ENCODE data around the gene VSTM5.

VSTM5 gene

DNA sequence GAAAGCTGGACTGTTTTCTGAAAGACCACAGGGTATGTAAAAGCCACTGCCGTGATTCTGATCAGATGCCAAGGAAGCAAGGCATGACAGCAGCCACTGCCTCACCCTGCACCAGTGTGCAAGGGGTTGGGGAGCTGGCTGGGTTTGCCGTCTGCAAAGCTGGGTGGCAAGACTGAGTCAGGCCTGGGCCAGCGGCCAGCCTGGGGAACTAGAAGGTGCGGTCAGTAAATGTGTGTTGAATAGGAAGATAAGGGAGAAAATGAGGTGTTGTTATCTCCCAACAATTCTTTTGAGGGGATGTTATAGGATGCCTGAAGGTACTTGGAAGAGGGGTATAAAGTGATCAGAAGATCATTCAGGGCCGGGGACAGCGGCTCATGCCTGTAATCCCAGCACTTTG, 8.0 kb downstream of the VSTM5 start:
- no peak for DNase-seq (ENCODE audit: low spot score)

GRCh38 chr11:93842034-93842433, 8.4 kb downstream of the VSTM5 start:
- no peak for DNase-seq (ENCODE audit: low spot score)

DNA sequence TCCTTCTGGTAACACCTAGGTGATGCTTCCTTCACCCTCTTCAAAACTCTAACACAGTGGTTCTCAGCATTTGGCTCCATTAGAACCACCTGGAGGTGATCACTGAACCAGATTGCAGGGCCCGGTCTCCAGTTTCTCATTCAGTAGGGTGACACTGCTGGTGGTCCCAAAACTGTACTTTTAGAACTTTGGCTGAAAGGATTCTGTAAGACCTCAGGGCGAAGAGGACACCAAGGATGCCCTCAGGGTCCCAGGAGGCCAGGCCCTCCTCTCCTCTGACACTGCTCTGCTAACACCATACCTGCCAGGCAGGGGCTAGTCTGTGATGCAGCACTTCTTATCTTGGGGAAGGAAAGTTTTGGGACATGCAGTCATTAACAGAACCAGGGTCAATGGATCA, 9.0 kb downstream of the VSTM5 start:
- no peak for DNase-seq (ENCODE audit: low spot score)

- DNase-seq (ENCODE audit: low spot score) = no peak
These were observed 9.4 kb downstream of the VSTM5 start for GRCh38 chr11:93840981-93841380.

DNA sequence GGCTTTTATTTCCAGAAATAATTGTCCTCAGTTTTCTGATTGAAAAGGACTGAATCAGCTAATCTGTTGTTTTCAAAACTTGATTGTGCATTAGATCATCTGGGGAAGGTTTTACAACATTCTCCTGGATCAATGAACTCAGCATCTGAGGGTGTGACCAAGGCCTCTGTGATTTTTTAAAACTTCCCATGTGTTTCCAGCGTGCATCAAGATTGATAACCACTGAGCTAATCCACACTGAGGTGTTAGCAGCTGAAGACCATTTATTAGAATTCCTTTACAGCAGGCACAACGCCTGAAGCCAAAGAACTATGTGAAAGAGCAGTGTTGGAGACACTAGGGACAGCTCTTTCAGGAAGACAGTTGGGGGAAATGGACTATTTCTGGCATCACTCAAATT, 10.2 kb downstream of the VSTM5 start:
- no peak for DNase-seq (ENCODE audit: low spot score)

DNA sequence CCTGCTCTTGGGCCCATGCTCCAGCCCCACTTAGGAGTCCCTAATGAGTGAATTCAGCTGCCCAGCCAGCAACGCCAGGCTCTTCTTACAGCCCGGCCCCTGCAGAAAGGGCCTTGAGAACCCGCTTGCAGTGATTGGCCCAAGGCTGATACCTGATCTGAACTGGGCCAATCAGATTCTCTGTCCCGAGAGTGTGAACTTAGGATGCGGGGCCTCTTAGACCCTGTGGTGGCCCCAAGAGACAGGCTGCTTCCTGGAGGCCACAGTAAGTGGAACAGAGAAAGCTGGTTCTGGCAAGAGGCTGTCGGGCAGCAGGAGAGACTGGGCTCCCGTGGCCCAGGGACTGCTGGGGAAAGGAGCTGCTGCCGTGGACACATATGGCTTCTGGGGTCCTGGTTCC, 11.5 kb downstream of the VSTM5 start:
- DNase-seq (ENCODE audit: low spot score) = no peak

DNA sequence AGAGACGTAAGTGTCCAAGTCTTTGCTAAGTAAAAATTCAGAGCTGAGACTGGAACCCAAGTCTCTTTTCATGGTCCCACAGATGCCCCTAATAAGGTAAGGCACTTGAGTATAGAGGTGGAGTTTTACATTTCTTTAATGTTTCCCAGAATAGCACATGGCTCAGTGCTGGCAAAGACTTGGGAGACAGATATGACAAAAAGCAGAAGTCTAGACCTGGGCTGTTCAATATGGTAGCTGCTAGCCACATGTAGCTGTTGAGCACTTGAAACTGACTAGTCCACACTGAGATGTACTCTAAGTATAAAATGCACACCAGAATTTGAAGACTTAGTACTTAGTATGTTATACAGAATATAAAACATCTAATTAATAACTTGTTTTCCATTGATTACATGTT, 17.6 kb downstream of the VSTM5 start:
- no peak for DNase-seq (ENCODE audit: low spot score)

GRCh38 chr11:93831343-93832127, 18.9 kb downstream of the VSTM5 start:
- DNase-seq (ENCODE audit: low spot score) = no peak

GRCh38 chr11:93829598-93829997, 20.8 kb downstream of the VSTM5 start:
- DNase-seq (ENCODE audit: low spot score) = no peak

DNA sequence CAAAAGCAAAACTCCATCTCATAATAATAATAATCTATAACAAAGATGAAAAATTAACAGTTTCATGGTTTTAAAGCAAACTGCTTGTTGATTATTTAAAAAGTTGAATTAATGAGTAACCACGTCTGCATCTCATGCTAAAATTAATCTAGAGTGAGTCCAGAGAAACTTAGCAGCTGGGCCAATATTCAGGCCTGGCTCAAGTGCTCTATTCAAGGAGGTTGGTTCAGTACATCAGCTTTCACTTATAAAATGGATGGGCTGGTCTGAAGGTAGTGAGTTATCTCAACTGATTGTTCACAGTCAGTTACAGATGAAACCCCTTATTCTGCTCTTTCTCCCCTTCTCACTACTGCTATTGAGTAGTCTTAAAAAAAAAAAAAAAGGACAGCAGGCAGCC, 23.1 kb downstream of the VSTM5 start:
- no peak for DNase-seq (ENCODE audit: low spot score)

- DNase-seq (ENCODE audit: low spot score) = no peak
These were observed 27.2 kb downstream of the VSTM5 start for GRCh38 chr11:93823210-93823609.

DNA sequence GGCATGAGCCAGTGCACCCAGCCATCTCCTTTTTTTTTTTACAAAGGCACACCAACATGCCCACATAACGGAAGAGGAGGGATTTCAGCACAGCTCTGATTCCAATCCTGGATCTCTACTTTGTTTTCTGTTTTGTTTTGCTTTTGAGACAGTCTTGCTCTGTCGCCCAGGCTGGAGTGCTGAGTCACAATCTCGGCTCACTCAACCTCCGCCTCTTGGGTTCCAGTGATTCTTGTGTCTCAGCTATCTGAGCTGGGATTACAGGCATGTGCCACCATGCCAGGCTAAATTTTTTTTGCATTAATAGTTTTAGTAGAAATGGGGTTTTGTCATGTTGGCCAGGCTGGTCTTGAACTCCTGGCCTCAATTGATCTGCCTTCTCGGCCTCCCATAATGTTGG, 28.1 kb downstream of the VSTM5 start:
- no peak for DNase-seq (ENCODE audit: low spot score)

DNA sequence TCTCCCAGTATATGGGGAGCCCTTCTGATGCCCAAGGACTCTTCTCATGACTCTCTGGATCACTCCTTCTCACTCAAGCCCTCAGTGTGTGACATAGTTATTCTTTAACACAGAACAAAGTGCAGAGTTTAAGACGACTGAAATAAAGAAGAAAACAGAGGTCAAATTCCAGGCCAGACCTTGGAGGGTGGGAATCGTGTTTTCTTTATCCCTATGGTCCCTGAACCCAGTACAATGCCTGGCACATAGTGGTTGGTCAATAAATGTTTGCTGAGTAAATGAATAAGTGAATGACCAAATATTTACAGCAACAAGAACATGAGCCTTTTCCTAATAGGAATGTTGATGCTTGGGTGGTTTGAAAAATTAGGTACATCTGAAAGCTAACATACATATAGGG, 28.8 kb downstream of the VSTM5 start:
- no peak for DNase-seq (ENCODE audit: low spot score)

- DNase-seq (ENCODE audit: low spot score) = no peak
These were observed 29.6 kb downstream of the VSTM5 start for GRCh38 chr11:93820847-93821246.

GRCh38 chr11:93819966-93820695, 30.3 kb downstream of the VSTM5 start:
- no peak for DNase-seq (ENCODE audit: low spot score)

GRCh38 chr11:93817426-93818348, 32.7 kb downstream of the VSTM5 start:
- no peak for DNase-seq (ENCODE audit: low spot score)

GRCh38 chr11:93814966-93815633, 35.3 kb downstream of the VSTM5 start:
- no peak for DNase-seq (ENCODE audit: low spot score)

- DNase-seq (ENCODE audit: low spot score) = no peak
These were observed 36.4 kb downstream of the VSTM5 start for GRCh38 chr11:93813974-93814373.

- DNase-seq (ENCODE audit: low spot score) = no peak
These were observed 42.4 kb downstream of the VSTM5 start for GRCh38 chr11:93807980-93808379.

GRCh38 chr11:93804879-93805278, 45.5 kb downstream of the VSTM5 start:
- no peak for DNase-seq (ENCODE audit: low spot score)

DNA sequence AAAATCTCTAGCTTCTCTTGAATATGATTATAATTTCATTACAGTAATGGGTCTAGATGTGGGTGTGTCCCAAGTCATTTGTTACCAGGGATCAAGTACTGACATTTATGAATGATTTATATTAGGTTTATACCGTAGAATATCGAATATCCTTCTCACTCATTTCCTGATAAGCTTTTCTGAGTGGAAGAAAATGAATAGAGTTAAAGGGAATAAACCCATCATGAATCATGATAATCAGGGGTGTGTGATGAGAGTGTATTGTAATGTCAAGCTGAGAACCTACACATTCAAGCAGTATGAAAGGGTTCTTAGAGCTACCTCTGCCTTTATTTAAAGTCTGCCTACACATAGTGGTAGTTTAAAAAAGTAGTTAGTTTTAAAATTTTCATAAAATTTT, 49.1 kb downstream of the VSTM5 start:
- no peak for DNase-seq (ENCODE audit: low spot score)
